Suprapubic skin (tissue), 4 donors: ENCODE measurements around the gene KCTD19. TPM values are rescaled to one million over a fixed set of nuclear protein-coding genes. Genes with fewer than 3 reads are reported as not detected.
"Not testable (repeated sequence)": the region's sequence is repeated elsewhere in the genome, so short reads cannot be mapped to it uniquely, and the experiment has no call there.

Experiments used
- DNase-seq, 2 donors: peaks; one replicate each; pipeline ENCODE4 v3.0.0-alpha.2; 2019; ENCODE audit warnings: low spot score in 2 of 2
- H3K27ac ChIP-seq: fragments of 200-600 bp; sonication (generic); one replicate; pipeline ENCODE4 v1.5.1; 2019
- H3K27me3 ChIP-seq: fragments of 200-600 bp; sonication (generic); one replicate; pipeline ENCODE4 v1.5.1; 2019
- H3K36me3 ChIP-seq: fragments of 200-600 bp; sonication (generic); one replicate; pipeline ENCODE4 v1.5.1; 2019
- H3K4me1 ChIP-seq: fragments of 200-600 bp; sonication (generic); one replicate; pipeline ENCODE4 v1.5.1; 2019
- H3K4me3 ChIP-seq: fragments of 200-600 bp; sonication (generic); one replicate; pipeline ENCODE4 v1.5.1; 2019; ENCODE audit warnings: mild to moderate bottlenecking
- H3K9me3 ChIP-seq: fragments of 200-600 bp; sonication (generic); one replicate; pipeline ENCODE4 v1.5.1; 2019
- EP300 ChIP-seq: sonication (generic); formaldehyde crosslinking; IDR thresholded peaks from one replicate; pipeline ENCODE4 v1.6.1; 2017; ENCODE audit warnings: antibody characterized with exemption
- POLR2A ChIP-seq, 2 donors: fragments of 450-650 bp; IDR thresholded peaks; one replicate each; pipeline ENCODE4 v1.6.1; 2017; ENCODE audit warnings: antibody characterized with exemption in 2 of 2, mild to moderate bottlenecking in 2 of 2, moderate library complexity in 2 of 2
- POLR2AphosphoS5 ChIP-seq, 3 donors: sonication (generic); formaldehyde crosslinking; IDR thresholded peaks; one replicate each; pipeline ENCODE4 v1.6.1; 2017; ENCODE audit warnings: antibody characterized with exemption in 3 of 3
- WGBS: methylation state at CpG from one replicate; pipeline ENCODE4 v1.1.5; 2018; 5-methylcytosine and 5-hydroxymethylcytosine counted together
- total RNA-seq, 4 donors: library from RNA; depleted of rRNA; stranded (reverse); fragments of >200 nt; gene quantifications; one replicate each; pipeline ENCODE4 v1.1.0, GENCODE V29; 2016
- TF ChIP-seq, protein P1 (sequence below), 2 donors: fragments of 200-600 bp in 1 of 2; fragments of 450-650 bp in 1 of 2; sonication (generic) in 1 of 2; IDR thresholded peaks; one replicate each; pipeline ENCODE4 v1.5.1; 2016 to 2019; ENCODE audit warnings: antibody characterized with exemption in 2 of 2, mild to moderate bottlenecking in 1 of 2, moderate library complexity in 1 of 2

KCTD19 gene
- total RNA-seq, 4 donors from 2014 or later: 0.25 TPM; not detected in 3

DNA sequence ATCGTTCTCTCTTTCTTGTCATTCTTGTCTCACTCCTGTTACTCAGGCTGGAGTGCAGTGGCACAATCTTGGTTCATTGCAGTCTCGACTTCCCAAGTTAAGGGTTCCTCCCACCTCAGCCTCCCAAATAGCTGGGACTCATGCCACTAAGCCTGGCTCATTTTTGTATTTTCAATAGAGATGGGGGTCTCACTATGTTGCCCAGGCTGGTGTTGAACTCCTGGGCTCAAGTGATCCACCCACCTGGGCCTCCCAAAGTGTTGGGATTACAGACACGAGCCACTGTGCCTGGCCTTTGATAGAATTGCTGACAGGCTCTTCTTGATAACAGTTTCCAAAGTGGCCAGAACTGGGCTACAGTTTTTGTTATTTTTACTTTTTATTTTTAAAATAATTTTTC lies 34.5 kb upstream of the KCTD19 start:
- TF ChIP-seq POLR2AphosphoS5 (IDR thresholded peaks at IDR 0.05) (no peak), POLR2A (IDR thresholded peaks at IDR 0.05) (no peak), EP300 (no peak)
- TF ChIP-seq, protein P1, sequence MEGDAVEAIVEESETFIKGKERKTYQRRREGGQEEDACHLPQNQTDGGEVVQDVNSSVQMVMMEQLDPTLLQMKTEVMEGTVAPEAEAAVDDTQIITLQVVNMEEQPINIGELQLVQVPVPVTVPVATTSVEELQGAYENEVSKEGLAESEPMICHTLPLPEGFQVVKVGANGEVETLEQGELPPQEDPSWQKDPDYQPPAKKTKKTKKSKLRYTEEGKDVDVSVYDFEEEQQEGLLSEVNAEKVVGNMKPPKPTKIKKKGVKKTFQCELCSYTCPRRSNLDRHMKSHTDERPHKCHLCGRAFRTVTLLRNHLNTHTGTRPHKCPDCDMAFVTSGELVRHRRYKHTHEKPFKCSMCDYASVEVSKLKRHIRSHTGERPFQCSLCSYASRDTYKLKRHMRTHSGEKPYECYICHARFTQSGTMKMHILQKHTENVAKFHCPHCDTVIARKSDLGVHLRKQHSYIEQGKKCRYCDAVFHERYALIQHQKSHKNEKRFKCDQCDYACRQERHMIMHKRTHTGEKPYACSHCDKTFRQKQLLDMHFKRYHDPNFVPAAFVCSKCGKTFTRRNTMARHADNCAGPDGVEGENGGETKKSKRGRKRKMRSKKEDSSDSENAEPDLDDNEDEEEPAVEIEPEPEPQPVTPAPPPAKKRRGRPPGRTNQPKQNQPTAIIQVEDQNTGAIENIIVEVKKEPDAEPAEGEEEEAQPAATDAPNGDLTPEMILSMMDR (IDR thresholded peaks at IDR 0.05): no peak
- no peak overlapping the region for H3K27ac ChIP-seq
- H3K36me3 ChIP-seq: no peaks in the 10 kb centered on the region
- 82% methylated on average over 3 of the region's 3 CpGs for WGBS
- no peak for DNase-seq
- H3K4me3 ChIP-seq: no peak overlapping the region
- H3K9me3 ChIP-seq: no peaks in the 10 kb centered on the region
- H3K4me1 ChIP-seq: no peaks in the 10 kb centered on the region
- no peaks in the 10 kb centered on the region for H3K27me3 ChIP-seq

GRCh38 chr16:67359540-67360269 lies 33.2 kb upstream of the KCTD19 start:
- WGBS: 95% methylated on average over 8 of the region's 8 CpGs

DNA sequence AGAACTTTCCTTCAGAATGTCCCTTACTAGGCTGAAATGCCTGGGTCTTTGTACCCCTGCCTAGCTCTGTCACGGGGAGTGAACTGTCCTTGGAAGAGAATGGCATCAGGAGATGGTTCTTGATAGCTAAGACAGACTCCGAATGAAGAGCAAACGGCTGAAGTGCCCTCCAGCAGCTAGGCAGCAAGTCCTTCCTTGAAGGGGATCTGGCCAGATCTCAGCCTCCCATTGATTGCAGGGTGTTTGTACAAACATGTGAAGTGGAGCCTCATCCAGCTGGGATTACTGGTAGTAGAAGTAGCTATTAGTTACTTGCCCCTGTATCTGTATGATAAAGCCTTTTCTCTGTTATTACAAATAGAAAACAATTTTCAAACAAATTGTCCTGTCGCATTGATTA lies 31.0 kb upstream of the KCTD19 start:
- no peak for DNase-seq

More at GRCh38 chr16:67359540-67360269, 33.2 kb upstream of the KCTD19 start:
- not testable (repeated sequence) for H3K36me3 ChIP-seq, H3K4me1 ChIP-seq, H3K4me3 ChIP-seq, DNase-seq, H3K9me3 ChIP-seq, H3K27me3 ChIP-seq, H3K27ac ChIP-seq

DNA sequence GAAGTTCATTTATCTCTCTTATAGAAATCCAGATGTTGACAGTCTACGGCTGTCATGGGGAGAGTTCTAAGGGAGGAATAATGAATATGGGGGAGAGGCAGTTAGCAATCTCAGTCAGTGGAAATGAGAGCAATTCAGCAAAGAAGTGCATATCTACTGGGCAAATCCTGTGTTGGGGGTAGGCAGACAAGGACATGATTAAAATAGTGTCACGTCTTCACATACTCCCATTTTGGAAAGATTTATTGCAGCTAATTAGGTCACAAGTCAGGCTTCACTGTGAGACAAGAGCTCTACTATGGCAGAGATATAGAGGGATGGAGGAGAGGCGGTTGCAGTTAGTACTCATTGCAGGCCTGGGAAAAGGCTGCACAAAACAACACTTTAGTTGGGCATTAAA lies 29.9 kb upstream of the KCTD19 start:
- Histone ChIP-seq H3K27ac (no peak overlapping the region), H3K4me3 (no peak overlapping the region), H3K9me3 (no peaks in the 10 kb centered on the region), H3K36me3 (no peaks in the 10 kb centered on the region), H3K4me1 (no peaks in the 10 kb centered on the region), H3K27me3 (no peaks in the 10 kb centered on the region)
- no peak for DNase-seq
- WGBS: 74% methylated on average over 3 of the region's 3 CpGs
- TF ChIP-seq EP300: no peak
- TF ChIP-seq POLR2A (IDR thresholded peaks at IDR 0.05): no peak
- TF ChIP-seq POLR2AphosphoS5 (IDR thresholded peaks at IDR 0.05): no peak
- TF ChIP-seq, protein P1 (IDR thresholded peaks at IDR 0.05): no peak

More for the DNA sequence above, 31.0 kb upstream of the KCTD19 start:
- H3K4me3 ChIP-seq: no peak overlapping the region
- H3K27ac ChIP-seq: no peak overlapping the region
- TF ChIP-seq POLR2AphosphoS5 (IDR thresholded peaks at IDR 0.05) (no peak), POLR2A (IDR thresholded peaks at IDR 0.05) (no peak), EP300 (no peak)
- TF ChIP-seq, protein P1 (IDR thresholded peaks at IDR 0.05): no peak
- WGBS: 88% methylated on average over 4 of the region's 4 CpGs
- H3K27me3 ChIP-seq: no peaks in the 10 kb centered on the region
- H3K36me3 ChIP-seq: no peaks in the 10 kb centered on the region
- H3K4me1 ChIP-seq: no peaks in the 10 kb centered on the region
- H3K9me3 ChIP-seq: no peaks in the 10 kb centered on the region

DNA sequence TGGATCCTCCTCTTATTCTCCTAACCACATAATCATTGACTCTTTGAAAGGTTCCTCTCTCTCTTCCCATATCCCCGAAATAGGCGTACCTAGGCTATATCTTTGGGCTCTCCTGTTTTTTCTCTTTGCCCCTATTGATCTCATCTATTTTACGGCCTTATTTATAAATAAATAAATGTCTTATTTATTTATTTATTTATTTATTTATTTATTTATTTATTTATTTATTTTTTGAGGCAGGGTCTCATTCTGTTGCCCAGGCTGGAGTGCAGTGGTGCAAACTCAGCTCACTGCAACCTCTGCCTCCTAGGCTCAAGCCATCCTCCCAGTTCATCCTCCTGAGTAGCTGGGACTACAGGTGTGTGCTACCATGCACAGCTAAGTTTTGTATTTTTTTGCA lies 25.9 kb upstream of the KCTD19 start:
- not testable (repeated sequence) for H3K4me1 ChIP-seq, H3K27me3 ChIP-seq, H3K9me3 ChIP-seq, H3K4me3 ChIP-seq, H3K36me3 ChIP-seq, DNase-seq, H3K27ac ChIP-seq
- WGBS: 99% methylated on average over 3 of the region's 3 CpGs

- Histone ChIP-seq H3K9me3 (no peaks in the 10 kb centered on the region), H3K4me1 (no peaks in the 10 kb centered on the region), H3K27ac (no peak overlapping the region), H3K27me3 (no peaks in the 10 kb centered on the region), H3K36me3 (no peaks in the 10 kb centered on the region), H3K4me3 (no peak overlapping the region)
- 83% methylated on average over 1 of the region's 1 CpG for WGBS
- no peak for DNase-seq
- TF ChIP-seq POLR2A (IDR thresholded peaks at IDR 0.05): no peak
- no peak for TF ChIP-seq EP300
- no peak for TF ChIP-seq POLR2AphosphoS5 (IDR thresholded peaks at IDR 0.05)
- TF ChIP-seq, protein P1 (IDR thresholded peaks at IDR 0.05): no peak
These were observed 23.8 kb upstream of the KCTD19 start for GRCh38 chr16:67350324-67350723.
